HepG2 (cell line): ENCODE results near the gene TMEM170B. TPM values are rescaled to one million over a fixed set of nuclear protein-coding genes. Genes with fewer than 3 reads are reported as not detected.

ENCODE experiments used
- FOXA1 ChIP-seq, 2 experiments: fragments of 450-650 bp in 1 of 2; sonication (generic) in 1 of 2; formaldehyde crosslinking in 1 of 2; IDR thresholded peaks; 2 replicates each; pipeline versions ENCODE4 v1.4.0 to v1.6.1; 2016 to 2020; ENCODE audit warnings: missing genetic modification reagents in 1 of 2
- HMGA1 ChIP-seq: sonication (generic); formaldehyde crosslinking; conservative IDR thresholded peaks from 2 replicates; pipeline ENCODE4 v1.4.0; 2020; ENCODE audit warnings: missing genetic modification reagents
- HNF1B ChIP-seq: sonication (generic); formaldehyde crosslinking; IDR thresholded peaks from 2 replicates; pipeline ENCODE4 v1.5.1; 2020; ENCODE audit warnings: mild to moderate bottlenecking, moderate library complexity, missing genetic modification reagents
- MAFF ChIP-seq: IDR thresholded peaks from 2 replicates; pipeline ENCODE4 v1.6.1; 2011; ENCODE audit warnings: low read depth, low read length, improper control_type of control experiment
- MTF2 ChIP-seq: sonication (generic); formaldehyde crosslinking; IDR thresholded peaks from 2 replicates; pipeline ENCODE4 v1.5.0; 2020; ENCODE audit warnings: missing genetic modification reagents, borderline replicate concordance
- TRIM22 ChIP-seq: fragments of 450-650 bp; IDR thresholded peaks from 2 replicates; pipeline ENCODE4 v1.6.1; 2017
- ZBTB34 ChIP-seq: sonication (generic); formaldehyde crosslinking; IDR thresholded peaks from 2 replicates; pipeline ENCODE4 v1.8.0; 2022; ENCODE audit warnings: mild to moderate bottlenecking, missing genetic modification reagents
- ZNF234 ChIP-seq: sonication (generic); formaldehyde crosslinking; conservative IDR thresholded peaks from 2 replicates; pipeline ENCODE4 v1.5.1; 2020; ENCODE audit warnings: mild to moderate bottlenecking, missing genetic modification reagents
- ZNF276 ChIP-seq: sonication (generic); formaldehyde crosslinking; IDR thresholded peaks from 2 replicates; pipeline ENCODE4 v1.4.0; 2020; ENCODE audit warnings: mild to moderate bottlenecking, low read depth, missing genetic modification reagents
- ZNF691 ChIP-seq: sonication (generic); formaldehyde crosslinking; IDR thresholded peaks from 2 replicates; pipeline ENCODE4 v1.4.0; 2020; ENCODE audit warnings: missing genetic modification reagents, low read depth, mild to moderate bottlenecking, borderline replicate concordance
- polyA plus RNA-seq, 8 experiments: library from polyadenylated mRNA; depleted of rRNA in 3 of 8; stranded (reverse) in 7 of 8; unstranded in 1 of 8; fragments of >200 nt; fragmentation: Illumina TruSeq in 4 of 8; extraction: Trizol in 4 of 8; gene quantifications; 2 replicates each; pipeline versions ENCODE4 v1.2.1 to v1.2.3, GENCODE V29; 2011 to 2016; ENCODE audit warnings: low read depth in 4 of 8, missing spikeins in 1 of 8, mixed read lengths in 1 of 8; ENCODE audit not compliant: insufficient read depth in 1 of 8
- total RNA-seq, 5 experiments: library from RNA; depleted of rRNA; stranded (reverse); fragments of >200 nt; fragmentation: Illumina TruSeq; extraction: Trizol; gene quantifications; 2 replicates each; pipeline ENCODE4 v1.2.3, GENCODE V29; 2016; ENCODE audit warnings: low read depth in 1 of 5
- TF ChIP-seq, protein P1 (sequence below): sonication (generic); formaldehyde crosslinking; IDR thresholded peaks from 2 replicates; pipeline ENCODE4 v1.4.0; 2020; ENCODE audit warnings: missing genetic modification reagents
- TF ChIP-seq, protein P2 (sequence below): sonication (generic); formaldehyde crosslinking; IDR thresholded peaks from 2 replicates; pipeline ENCODE4 v1.5.0; 2020; ENCODE audit warnings: missing genetic modification reagents
- TF ChIP-seq, protein P3 (sequence below): sonication (generic); formaldehyde crosslinking; IDR thresholded peaks from 2 replicates; pipeline ENCODE4 v1.5.0; 2020; ENCODE audit warnings: mild to moderate bottlenecking, missing genetic modification reagents, borderline replicate concordance
- TF ChIP-seq, protein P4 (sequence below): IDR thresholded peaks from 2 replicates; pipeline ENCODE4 v1.6.1; 2016; ENCODE audit warnings: low read depth

Gene TMEM170B
- total and polyA plus RNA-seq, 2 of the 13 experiments (the other 11 are each of a cell fraction or from before 2014, with no cell fraction given): 3.3 to 9.4 TPM

DNA sequence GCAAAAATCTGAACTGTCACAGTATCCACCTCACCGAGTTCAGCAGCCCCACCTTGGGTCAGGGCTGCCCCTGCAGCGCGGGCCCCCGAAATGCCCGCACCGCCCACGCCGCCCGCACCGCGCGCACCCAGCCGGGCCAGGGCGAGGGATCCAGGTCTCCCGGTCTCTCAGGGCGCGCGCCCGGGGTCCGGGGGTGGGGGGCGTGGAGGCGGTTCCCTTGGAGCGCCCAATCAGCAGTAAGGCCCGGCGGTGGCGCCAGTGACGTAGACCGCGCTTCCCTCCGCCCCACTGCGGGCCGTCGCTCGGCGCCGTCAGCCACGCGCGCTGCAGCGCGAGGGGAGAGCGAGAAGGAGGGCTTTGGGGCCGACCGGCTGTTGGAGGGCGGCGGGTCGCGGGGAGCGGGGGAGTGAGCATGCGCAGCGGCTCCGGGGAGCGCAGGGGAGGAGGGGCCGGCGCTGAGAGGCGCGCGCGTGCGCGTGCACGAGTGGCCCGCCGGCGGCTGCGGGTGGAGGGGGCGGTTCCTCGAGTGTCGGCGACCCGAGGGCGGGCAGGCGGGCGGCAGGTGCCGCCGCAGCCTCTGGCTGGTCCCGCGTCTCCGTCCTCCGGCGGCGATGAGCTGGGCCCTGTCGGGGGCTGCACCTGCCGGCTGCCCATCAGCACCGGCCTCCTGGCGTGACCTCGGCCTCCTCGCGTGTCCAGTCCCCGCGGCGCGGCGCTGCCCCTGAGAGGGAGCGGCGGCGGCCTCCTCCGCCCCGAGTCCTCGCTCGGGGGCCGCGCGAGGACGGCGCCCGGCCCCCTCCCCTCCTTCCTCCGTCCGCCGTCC lies at the start of gene TMEM170B (continued):
- TF ChIP-seq HNF1B (CRISPR knock-in tag) (peak; percentile 47; the same call in 1 of the 2 replicates), ZNF234 (CRISPR knock-in tag) (no peak), HMGA1 (CRISPR knock-in tag) (no peak), ZNF276 (CRISPR knock-in tag) (peak; percentile 53; the same call in 1 of the 2 replicates), MTF2 (CRISPR knock-in tag) (0 out of 2 replicates have a peak, but pooled peaks have one; percentile 41), TRIM22 (no peak), MAFF (no peak), FOXA1 (IDR thresholded peaks at IDR 0.05) (no peak), FOXA1 (CRISPR knock-in tag; IDR thresholded peaks at IDR 0.05) (no peak), ZBTB34 (CRISPR knock-in tag) (no peak), ZNF691 (CRISPR knock-in tag) (peak; percentile 31; the same call in 1 of the 2 replicates)
- TF ChIP-seq, protein P1, sequence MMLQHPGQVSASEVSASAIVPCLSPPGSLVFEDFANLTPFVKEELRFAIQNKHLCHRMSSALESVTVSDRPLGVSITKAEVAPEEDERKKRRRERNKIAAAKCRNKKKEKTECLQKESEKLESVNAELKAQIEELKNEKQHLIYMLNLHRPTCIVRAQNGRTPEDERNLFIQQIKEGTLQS: peak; percentile 8; the same call in 1 of the 2 replicates
- TF ChIP-seq, protein P2, sequence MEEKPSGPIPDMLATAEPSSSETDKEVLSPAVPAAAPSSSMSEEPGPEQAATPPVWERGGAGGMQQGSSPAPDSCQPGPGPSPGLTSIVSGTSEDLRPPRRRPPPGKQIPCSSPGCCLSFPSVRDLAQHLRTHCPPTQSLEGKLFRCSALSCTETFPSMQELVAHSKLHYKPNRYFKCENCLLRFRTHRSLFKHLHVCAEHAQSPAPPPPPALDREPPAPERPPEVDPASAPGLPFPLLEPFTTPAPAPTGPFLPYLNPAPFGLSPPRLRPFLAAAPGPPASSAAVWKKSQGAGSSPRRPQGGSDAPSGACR: 0 out of 2 replicates have a peak, but pooled peaks have one; percentile 37
- TF ChIP-seq, protein P3, sequence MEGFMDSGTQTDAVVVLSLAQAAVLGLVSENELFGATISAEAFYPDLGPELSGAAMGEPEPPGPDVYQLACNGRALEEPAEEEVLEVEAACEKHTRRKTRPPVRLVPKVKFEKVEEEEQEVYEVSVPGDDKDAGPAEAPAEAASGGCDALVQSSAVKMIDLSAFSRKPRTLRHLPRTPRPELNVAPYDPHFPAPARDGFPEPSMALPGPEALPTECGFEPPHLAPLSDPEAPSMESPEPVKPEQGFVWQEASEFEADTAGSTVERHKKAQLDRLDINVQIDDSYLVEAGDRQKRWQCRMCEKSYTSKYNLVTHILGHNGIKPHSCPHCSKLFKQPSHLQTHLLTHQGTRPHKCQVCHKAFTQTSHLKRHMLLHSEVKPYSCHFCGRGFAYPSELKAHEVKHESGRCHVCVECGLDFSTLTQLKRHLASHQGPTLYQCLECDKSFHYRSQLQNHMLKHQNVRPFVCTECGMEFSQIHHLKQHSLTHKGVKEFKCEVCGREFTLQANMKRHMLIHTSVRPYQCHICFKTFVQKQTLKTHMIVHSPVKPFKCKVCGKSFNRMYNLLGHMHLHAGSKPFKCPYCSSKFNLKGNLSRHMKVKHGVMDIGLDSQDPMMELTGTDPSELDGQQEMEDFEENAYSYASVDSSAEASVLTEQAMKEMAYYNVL (CRISPR knock-in tag): peak; percentile 35; the same call in 1 of the 2 replicates
- TF ChIP-seq, protein P4, sequence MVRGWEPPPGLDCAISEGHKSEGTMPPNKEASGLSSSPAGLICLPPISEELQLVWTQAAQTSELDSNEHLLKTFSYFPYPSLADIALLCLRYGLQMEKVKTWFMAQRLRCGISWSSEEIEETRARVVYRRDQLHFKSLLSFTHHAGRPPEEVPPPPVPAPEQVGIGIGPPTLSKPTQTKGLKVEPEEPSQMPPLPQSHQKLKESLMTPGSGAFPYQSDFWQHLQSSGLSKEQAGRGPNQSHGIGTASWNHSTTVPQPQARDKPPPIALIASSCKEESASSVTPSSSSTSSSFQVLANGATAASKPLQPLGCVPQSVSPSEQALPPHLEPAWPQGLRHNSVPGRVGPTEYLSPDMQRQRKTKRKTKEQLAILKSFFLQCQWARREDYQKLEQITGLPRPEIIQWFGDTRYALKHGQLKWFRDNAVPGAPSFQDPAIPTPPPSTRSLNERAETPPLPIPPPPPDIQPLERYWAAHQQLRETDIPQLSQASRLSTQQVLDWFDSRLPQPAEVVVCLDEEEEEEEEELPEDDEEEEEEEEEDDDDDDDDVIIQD (CRISPR knock-in tag): peak; percentile 80
